Activated T-helper 9 cell treated with anti-CD3 and anti-CD28 coated beads, Interleukin-2, amount 50 U/mL, for 16 hours (primary cell): ENCODE results near the gene SH3RF1.

Experiments used
- DNase-seq: peaks from one replicate; pipeline ENCODE4 v3.0.0-alpha.2; 2020; ENCODE audit warnings: low read depth

Gene SH3RF1

DNA sequence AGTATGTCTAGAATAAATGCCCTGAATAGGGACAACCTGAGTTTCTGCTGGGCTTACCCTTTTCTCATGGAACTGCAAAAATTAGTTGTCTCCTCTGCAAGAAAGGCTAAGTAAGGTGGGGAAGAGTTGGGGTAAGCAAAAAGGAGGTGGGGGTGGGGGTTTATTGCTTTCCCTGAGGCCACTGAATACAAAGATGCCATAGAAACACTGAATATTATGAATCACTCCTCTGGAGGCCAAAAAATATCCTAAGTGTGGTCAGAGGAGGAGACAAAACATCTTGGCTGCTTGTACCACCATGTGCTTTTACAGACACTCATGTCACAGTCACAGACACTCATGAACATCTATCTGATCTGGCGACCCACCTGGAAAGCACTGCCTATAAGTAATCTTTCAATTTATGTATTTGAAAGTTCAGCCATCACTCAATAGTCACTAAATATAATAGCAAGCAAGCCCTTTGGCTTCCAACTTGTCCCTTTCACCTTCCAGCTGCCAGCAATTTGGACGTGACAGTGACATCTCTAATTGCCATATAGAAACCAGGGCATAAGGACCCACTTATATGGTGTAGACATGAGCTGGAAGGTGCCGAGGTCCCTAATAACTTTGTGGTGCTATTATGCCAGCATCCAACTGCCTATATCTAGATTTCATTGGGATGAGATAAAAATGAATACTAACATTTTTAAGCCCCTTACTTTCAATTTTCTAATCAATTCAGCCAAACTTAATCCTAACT lies 138.0 kb downstream of the SH3RF1 start:
- no peak for DNase-seq

DNA sequence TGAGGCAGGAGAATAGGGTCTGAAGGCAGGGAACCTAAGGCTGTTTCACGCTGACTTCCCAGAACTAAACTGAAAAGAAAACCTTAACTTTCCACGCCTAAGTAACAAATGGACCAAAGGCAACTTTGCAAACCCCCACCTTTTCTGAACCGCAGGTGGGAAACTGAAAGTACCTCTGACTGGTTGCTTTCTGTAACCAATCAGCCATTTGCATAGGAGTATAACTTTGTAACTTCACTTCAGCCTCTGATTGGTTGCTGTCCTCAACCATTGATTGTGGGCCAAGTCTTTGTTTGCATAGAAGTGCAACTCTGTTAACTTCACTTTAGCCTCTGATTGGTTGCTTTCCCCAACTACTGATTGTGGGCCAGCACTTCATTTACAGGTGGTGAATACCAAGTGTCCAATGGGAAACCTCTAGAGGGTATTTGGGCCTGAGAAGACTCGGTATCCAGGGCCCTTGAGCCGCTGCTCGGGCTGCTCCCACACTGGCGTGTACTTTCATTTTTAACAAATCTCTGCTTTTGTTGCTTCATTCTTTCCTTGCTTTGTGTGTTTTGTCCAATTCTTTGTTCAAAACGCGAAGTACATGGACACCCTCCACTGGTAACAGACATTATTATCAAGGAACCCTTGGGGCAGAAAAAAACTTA lies 139.1 kb downstream of the SH3RF1 start:
- no peak for DNase-seq

DNA sequence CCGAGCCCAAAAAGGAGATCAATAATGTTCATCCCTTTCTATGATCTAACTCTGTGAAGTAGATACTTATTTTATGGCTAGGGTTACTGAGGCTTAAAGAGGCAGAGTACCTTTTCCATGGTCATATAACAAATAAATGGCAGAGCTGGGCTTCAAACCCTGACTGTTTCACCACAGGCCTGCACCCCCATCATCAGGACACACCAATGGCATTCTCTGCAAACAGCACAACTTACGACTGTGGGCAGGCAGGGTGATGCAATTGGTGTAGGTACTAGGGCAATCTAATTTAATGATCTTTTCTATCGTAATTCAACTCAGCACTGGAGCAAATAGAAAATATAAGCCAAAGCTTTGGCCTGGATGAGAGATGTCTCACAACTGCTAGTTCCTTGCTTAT lies 141.9 kb downstream of the SH3RF1 start:
- no peak for DNase-seq

DNA sequence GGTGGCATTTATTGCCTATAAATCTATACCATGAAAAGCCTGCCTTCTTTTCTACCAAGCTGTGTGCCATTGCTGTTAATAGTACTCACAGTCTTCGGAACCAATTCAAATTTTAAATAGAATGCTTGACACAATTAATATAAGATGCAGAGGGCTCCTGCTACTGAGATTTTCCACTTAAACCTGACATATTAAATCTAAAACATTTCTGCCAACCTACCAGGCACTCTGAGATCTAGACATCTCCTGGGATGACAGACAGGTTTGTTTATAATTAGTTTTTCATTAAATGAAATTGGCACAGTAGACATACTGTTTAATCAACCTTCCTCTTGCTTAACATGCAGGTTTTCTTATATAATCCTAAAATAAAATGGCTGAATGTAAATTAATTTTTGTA lies 143.4 kb downstream of the SH3RF1 start:
- DNase-seq = no peak

DNA sequence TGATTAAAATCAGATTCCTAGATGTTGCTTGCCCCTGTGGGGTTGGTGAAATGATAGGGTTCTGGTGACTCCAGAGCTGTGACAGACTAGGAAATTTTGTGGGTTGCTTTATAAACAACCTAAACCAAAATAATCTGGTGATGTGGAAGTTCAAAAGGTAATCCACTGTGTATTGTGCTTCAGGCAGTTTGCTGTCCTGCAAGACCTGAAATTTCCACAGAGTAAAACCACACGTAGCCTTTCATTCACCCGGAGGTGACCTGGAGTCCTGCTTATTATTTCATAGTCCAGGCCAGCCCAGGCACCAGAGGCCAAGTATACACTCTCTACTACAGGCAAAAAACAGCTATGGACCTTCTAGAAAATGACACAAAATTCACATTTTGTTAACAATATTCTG lies 146.1 kb downstream of the SH3RF1 start:
- no peak for DNase-seq

DNA sequence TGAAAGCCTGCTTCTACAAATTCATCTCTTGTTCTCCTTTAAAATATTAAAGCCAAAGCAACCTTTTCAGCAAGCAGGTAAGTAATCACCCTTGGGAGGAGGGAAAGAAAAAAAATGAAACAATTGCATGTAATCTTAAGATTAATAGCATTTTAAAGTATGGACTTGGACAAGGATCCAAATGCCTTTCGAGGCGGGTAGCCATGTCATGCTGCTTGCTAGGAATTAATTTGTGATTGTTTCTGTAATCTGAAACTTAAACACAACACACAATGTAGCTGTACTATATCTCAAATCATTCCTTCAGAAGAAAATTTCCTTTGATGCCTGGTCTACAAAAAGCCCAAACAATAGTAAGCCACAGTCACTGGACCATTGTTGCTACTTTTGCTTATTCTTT lies 148.3 kb downstream of the SH3RF1 start:
- no peak for DNase-seq

DNA sequence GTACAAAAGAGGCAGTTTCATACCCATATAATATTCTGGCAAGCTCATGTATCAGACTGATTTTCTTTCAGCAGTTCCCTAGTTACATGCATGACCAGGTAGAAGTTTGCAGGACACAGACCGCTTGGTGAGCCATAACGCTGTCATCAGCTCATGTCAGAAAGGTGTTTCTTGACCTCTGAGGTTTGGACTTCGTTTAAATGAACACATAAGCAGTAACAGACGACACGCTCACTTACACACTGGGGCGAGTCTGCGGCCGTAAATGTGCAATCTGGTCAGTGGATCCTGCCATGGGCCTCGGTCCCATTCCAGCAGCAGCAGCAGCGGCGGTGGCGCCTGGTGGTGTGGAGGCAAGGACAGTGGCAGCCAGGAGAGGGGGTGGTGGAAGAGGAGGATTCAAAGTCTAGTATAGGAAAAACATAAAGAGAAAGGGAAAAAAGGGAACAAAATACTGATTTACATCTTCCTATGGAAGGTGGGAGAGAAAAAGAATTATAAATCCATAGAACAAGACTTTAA lies 148.8 kb downstream of the SH3RF1 start:
- no peak for DNase-seq

DNA sequence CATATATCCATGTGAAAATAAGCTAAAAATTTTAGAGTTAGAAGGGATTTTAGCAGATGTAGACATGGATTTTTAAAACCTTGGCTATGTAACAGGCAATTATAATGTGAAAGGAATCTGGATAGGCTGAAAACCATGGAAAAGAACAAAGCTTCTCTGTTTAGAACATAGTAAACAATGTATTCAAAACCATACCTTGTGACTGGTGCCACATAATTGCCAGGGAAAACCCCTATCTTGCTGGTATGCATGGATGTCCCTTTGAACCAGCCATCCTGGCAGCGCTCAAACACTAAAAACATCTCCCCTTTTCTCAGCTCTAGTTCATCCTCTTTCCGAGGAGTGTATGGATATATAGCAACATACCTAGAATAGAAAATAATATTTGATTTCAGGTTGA lies 150.1 kb downstream of the SH3RF1 start:
- DNase-seq = no peak

DNA sequence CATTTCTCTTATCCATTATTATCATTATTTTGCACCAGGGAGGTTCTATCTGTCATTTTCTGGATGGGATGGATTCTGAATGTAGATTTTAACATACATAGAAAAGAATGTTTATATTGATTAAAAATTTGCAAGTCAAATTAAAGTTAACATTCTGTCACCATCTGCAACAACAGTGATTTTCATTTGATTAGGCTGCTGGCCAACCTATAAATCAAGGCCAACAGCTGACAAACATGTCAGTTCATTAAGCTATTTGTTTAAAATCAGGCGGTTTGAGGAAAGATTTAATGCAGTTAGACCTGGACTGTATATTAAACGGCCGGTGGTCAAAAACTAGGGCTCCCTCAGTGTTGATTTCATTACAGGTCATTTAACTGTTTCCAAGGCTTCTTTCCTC lies 151.2 kb downstream of the SH3RF1 start:
- DNase-seq = no peak

DNA sequence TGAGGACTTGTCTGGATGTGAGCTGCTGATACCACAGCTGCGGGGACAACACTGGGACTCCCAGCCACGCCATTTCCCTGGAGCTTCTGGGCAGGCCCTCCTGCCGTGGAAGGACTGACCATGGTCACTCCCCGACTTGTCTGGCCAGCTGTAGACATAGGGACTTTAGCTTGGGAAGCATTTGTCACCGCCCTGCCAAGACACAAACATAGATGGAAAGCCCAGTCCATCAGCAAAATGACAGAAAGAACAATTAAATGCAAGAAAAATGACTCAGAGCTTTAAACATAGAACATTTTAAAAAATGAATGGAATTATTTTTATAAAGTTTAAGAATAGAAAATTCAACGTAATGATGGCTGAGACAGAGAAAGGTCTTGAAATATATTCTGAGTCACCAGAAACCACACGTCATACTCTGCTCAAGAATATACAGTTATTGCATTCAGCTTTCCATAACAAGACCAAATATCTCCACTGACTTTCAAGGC lies 153.1 kb downstream of the SH3RF1 start:
- no peak for DNase-seq

DNA sequence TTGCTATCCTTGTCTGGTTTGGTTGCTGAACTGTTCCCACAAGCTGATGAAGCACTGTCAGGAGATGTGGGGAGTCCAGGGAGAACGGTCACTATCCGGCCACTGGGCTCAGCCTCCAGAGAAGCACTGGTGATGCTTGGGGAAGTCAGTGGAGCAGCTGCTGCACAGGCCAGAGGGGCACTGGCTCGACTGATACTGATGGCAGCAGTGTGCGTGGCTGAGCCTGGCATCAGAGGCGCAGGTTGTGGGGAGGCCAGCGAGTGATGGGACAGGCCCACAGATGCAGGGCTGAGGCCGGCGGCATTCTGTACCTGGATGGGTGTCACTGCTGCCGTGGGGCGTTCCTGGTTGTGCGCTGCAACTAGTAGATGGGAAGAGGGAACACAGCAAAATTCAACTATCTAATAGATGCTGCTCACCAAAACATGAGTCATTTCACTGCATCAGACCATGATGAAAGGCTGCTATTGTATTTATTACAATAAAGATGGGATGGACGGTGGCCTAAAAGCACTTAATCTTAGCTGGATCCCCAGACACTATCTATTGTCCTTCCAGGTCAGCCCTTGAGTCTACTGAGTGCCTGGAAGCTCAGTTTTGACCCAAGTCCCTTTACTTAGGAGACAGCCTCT lies 154.4 kb downstream of the SH3RF1 start:
- DNase-seq = no peak

DNA sequence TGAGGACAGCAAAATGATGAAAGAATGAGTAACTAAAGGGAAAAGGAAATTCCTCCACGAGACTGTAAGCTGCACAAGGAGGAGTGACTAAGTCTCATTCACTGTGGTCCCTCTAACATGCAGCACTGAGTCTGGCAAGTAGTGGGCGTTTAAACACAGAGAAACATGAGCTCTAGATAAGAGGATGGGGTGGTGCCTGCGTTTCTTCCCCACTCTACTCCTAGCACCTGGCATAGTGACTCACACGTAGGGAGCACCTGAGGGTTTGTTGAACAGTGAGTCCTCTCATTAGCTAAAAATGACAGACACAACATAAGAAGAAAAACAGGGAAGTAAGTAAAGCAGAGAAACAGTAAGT lies 154.9 kb downstream of the SH3RF1 start:
- DNase-seq = no peak

DNA sequence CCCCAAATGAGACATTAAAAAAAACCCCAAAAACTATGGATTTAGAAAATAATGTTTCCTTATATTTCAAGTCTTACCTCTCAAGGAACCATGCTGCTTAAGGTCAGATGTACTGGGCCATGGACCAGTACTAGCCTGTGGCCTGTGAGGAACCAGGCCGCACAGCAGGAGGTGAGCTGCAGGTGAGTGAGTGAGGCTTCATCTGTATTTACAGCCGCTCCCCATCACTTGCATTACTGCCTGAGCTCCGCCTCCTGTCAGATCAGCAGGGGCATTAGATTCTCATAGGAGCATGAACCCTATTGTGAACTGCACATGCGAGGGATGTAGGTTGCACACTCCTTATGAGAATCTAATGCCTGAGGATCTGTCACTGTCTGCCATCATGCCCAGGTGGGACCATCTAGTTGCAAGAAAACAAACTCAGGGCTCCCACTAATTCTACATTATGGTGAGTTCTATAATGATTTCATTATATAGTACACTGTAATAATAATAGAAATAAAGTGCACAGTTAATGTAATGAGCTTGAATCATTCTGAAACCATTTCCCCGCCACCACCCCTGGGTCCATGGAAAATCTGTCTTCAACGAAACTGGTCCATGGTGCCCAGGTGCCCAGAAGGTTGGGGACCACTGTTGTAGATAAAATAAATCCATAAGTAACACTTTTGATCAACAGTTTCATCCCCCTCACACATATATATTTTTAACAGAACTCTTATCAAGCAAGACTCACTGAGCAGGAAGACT lies 155.4 kb downstream of the SH3RF1 start:
- no peak for DNase-seq

DNA sequence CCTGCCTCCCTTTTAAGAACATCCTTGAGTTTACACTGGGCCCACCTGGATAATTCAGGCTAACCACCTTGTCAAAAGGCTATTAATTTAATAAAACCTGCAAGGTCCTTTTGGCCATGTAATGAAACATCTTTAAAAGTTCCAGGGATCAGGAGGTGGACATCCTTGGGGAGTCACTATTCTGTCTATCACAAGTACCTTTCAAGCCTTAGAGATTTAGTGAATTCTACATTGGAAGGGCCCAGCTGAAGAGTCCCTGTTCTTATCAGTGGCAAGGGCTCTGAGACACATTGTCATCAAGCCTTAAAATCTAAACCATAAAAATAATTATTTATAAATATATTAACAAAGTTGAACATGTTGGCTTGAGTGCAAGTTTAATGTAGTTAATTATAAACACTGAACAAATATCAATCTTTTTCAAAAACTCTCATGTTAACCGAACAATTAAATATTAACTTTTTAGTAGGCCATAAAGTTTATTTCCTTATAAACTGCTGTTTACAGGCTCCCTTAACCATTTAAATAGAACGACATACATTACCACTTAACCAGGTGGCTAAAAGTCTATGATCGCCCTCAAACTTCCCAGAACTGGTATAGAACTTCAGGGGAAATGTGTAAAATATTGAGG lies 156.3 kb downstream of the SH3RF1 start:
- no peak for DNase-seq

DNA sequence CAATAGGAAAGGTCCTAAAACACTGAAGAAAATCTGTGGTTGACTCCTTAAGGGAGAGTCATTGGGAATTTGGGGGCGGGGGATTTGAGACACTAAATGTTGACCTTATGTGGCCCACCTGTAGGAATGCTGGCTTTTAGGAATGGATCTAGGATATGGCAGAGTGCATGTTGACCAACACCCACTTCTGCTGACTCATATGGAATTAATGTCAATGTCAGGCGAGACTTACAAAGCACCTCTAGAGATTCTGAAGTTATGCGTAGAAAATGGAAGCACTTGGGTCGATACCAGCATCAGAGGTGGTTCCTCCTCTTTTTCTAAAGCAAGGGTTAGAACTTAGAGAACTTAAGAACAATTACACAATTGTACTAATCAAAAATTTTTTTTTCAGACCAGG lies 160.1 kb downstream of the SH3RF1 start:
- DNase-seq = no peak

DNA sequence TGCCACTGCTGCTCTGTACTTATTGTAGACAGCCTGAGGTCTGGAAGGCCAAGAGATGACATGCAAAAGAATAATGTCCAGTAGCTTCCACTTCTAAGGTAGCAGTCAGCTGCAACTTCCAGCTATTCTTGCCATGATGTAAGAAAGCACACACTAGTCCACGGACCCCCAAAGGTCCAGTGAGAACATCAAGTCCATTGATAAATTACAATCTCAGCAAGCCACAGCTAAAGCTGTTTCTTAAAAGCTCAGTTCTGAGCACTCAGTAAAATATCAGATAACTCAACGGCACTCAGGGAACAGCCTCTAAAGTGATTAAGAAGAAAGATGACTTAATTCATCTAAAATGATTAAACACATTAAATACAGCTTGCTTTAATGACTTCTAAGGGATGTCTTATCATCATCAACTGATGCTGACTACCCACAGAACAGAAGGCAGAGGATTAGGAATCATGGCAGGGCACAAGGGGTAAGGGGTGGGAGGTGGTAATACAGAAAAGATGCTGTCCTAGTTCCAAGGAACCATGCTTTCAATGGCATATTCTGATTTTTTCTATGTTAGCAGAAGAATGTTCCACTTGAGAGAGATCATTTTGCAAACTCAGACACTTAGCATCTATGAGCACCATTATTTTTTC lies 161.6 kb downstream of the SH3RF1 start:
- DNase-seq = no peak

DNA sequence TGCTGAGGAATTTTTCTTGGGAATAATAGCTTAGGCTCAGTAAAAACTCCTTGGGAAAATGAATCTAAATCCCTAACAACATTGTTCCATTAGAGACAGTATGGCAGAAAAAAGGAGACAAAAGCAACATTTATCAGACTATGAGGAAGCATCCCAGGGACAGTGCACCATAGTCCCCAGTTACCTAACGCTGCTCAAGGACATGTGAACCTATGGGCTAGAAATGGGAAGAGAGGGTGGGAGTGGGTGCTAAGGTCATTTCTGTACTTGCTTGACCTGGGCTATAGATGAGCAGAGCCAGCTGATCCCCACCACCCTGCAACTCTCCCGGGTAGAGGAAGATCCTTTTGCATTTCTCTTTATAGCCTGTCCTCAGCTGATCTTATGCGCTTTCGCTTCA lies 162.5 kb downstream of the SH3RF1 start:
- DNase-seq = no peak

DNA sequence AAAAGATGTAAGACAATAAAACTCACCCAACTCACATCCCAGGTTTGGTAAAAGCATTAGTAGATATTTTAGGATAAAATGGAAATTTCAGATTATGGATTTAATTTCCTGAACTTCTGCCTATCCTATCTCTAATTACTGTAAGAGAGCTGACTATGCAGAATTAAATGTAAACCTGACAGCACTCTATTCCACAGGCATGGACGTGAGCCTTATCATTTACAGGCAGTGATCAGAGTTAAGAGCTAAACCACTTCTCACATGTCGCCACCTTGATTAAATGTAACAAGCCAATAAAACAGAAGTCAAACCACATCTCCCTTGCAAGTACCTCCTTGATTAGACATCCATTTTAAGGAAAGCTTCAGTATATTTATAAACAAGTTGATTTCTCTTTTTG lies 163.2 kb downstream of the SH3RF1 start:
- DNase-seq = no peak

DNA sequence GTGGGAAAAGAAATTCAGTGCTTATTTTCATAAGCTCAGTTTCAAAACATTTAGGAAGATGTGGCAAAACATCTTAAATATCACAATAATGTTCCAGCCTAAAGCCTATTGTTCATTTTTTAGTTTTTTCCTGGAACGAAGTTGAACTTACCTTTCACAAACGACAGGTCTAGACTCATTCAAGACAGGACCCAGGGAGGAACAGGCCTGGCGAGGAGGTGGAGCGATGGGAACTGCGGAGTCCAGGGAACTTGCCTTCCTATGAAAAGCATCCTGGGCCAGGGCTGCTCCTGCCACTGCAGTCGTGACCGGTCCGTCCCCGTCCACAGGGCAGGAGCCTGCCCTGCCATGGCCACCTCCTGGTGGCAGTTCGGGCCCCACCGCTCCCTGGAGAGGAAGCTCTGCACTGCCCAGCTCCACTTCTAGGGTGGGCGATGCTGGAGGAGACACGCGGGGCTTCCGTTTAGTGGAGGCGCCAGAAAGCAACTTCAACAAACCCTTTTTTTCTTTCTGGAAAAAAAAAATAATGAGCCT lies 164.0 kb downstream of the SH3RF1 start:
- DNase-seq = no peak

DNA sequence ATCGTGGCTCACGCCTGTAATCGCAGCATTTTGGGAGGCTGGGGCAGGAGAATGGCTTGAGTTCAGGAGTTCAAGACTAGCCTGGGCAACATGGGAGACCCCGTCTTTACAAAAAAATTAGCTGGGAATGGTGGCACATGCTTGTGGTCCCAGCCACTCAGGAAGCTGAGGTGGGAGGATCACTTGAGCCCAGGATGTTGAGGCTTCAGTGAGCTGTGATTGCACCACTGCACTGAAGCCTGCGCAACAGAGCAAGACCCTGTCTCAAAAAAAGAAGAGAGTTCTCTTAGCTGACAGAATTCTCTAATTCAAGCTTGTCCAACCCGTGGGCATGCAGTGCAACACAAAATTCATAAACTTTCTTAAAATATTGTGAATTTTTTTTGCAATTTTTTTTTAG lies 165.1 kb downstream of the SH3RF1 start:
- DNase-seq = no peak

DNA sequence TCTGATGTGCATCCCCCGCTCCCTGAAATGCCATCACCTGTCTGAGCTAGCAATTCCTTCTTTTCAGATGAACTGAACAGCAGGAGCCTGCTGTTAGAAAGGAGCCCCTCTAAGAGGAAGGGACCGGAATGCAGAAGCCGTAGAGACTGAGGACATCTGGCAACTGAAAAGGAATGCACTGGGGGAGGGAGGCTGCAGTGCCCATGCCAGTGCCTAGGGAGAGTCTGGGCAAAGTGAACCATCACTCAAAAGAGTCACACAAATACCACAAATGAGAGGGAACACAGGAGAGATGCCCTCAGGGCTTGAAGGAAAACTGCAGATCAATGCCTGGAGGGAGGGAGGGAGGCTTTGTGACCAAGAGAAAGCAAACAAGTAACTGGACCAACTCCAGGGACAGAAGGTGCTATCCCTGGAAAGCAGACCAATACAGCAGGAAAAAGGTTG lies 166.8 kb downstream of the SH3RF1 start:
- DNase-seq = no peak
